VCaP (cell line): Measurements from ENCODE around the gene FCN3.

Experiments used
- H3K27ac ChIP-seq: fragments of 450-650 bp; 2 replicates; pipeline ENCODE4 v1.5.1; 2017
- CTCF ChIP-seq: fragments of 450-650 bp; conservative IDR thresholded peaks from 2 replicates; pipeline ENCODE4 v1.5.1; 2017; ENCODE audit warnings: mild to moderate bottlenecking, moderate library complexity

FCN3 gene

DNA sequence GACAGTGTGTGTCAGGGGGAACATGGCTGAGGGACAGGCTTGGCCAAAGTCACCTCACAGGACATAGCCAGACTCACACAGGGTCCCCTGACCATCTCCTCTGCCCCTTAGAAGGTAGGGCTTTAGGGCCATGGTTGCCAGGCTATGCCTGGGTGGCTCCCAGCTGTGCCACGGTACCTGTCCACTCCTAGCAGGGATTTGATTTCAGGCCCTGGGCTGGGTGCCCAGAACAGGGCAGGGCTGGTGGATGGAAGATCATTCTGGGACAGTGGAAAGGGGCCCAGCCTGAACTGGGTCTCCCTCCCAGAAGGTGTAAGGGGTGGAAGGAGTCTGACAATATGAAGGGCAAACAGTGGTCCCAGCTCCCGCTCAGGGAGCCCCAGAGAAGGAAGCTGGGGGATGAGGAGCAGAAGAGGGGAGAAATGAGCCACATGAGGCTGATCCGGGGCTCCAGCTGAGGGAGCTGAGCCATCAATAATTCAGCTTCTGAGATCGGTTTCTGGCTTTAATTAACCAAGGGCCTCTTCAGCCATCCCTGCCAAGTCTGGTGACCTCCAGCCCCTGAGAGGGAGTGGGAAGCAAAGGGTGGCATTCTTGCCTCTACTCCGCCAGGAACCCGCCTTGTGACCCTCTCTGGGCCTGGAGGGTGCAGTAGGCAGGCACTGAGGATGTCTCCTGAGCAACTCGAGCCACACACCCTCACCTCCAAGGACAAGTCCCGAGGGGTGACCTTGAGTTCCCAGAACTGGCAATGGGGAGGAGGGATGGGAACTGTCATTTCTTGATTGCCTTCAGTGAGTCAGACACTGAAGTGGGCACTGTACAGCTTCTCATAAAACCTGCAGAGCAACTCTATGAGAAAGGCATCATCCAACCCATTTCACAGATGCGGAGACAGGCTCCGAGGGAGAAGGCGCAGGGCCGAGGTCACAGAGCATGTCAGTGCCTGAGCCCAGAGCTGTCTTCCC lies 6.4 kb upstream of the FCN3 start:
- H3K27ac ChIP-seq, result no peak overlapping the region
- no peak for TF ChIP-seq CTCF

- no peak for TF ChIP-seq CTCF
- no peak overlapping the region for H3K27ac ChIP-seq
These were observed 5.6 kb upstream of the FCN3 start for GRCh38 chr1:27380224-27380623.

DNA sequence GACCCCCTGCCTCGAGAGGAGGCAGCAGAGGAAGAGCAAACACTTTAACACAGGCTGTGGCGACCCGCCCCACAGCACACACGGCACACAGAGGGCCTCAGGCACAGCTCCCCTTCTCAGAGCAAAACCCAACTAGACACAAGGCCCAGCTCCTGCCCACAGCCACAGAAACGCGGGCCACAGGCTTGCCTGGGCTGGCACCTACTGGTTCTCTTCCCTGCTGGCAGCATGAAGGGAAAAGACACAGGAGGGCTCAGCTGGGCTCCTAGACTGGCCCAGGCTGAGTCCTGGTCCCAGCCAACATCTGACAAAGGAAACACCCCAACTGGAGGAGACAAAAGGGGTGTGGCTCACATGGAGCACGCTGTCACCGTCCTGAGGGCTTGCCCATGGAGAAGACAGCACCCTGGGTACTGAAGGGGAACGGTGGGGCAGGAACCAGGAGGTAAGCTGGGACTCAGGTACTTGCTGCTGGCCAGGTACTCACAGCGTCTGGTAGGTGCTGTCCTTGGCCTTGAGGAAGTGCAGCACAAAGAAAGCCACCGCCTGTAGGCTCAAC lies 5.0 kb upstream of the FCN3 start:
- TF ChIP-seq CTCF, result no peak

GRCh38 chr1:27377760-27378495 lies 3.3 kb upstream of the FCN3 start:
- TF ChIP-seq CTCF, result no peak
- H3K27ac ChIP-seq, result no peak overlapping the region

More for the DNA sequence above, 5.0 kb upstream of the FCN3 start:
- H3K27ac ChIP-seq, result no peak overlapping the region

GRCh38 chr1:27372808-27373690 lies 1.6 kb downstream of the FCN3 start:
- no peak overlapping the region for H3K27ac ChIP-seq
- peak; percentile 12; the same call in 1 of the 2 replicates for TF ChIP-seq CTCF

GRCh38 chr1:27372022-27372807 lies 2.4 kb downstream of the FCN3 start:
- no peak overlapping the region for H3K27ac ChIP-seq
- TF ChIP-seq CTCF, result no peak
